Measurements from ENCODE around the gene TMA7B.

The TMA7B gene

GRCh38 chr22:40004836-40005235, 44.6 kb downstream of the TMA7B start:
- DNase-seq = no peak

- no peak for DNase-seq
Measured at GRCh38 chr22:40006641-40007040, 46.4 kb downstream of the TMA7B start.

GRCh38 chr22:40007853-40008710, 47.9 kb downstream of the TMA7B start:
- DNase-seq = no peak

- DNase-seq = no peak
Measured at GRCh38 chr22:40008726-40009291, 48.6 kb downstream of the TMA7B start.

GRCh38 chr22:40009292-40009774, 49.1 kb downstream of the TMA7B start:
- peak; percentile 92 for DNase-seq

GRCh38 chr22:40009951-40010671, 49.9 kb downstream of the TMA7B start:
- DNase-seq = peak; percentile 81

- no peak for DNase-seq
Measured at GRCh38 chr22:40010746-40011145, 50.5 kb downstream of the TMA7B start.
